HG03442 (cell line): ENCODE measurements around the gene WFDC9.
"Not testable (repeated sequence)": the region's sequence is repeated elsewhere in the genome, so short reads cannot be mapped to it uniquely, and the experiment has no call there.

Source experiments
- ATAC-seq: cut with Tn5 transposase; IDR thresholded peaks from one replicate; pipeline ENCODE4 v1.9.1; 2021; ENCODE audit warnings: mild to moderate bottlenecking, moderate library complexity; ENCODE audit not compliant: unreplicated experiment

The WFDC9 gene

GRCh38 chr20:45593498-45593897, 37.6 kb downstream of the WFDC9 start:
- no peak for ATAC-seq

- no peak for ATAC-seq
Measured at GRCh38 chr20:45592574-45593189, 38.4 kb downstream of the WFDC9 start.

- ATAC-seq = no peak
Measured at GRCh38 chr20:45589725-45590124, 41.4 kb downstream of the WFDC9 start.

GRCh38 chr20:45588800-45589199, 42.3 kb downstream of the WFDC9 start:
- no peak for ATAC-seq

- not testable (repeated sequence) for ATAC-seq
Measured at GRCh38 chr20:45585986-45586385, 45.1 kb downstream of the WFDC9 start.

- not testable (repeated sequence) for ATAC-seq
Measured at GRCh38 chr20:45584294-45584693, 46.8 kb downstream of the WFDC9 start.

GRCh38 chr20:45583502-45583901, 47.6 kb downstream of the WFDC9 start:
- no peak for ATAC-seq

GRCh38 chr20:45581702-45582101, 49.4 kb downstream of the WFDC9 start:
- ATAC-seq = no peak

GRCh38 chr20:45579184-45579583, 51.9 kb downstream of the WFDC9 start, which contains the start of gene WFDC8:
TSS of gene WFDC8 (minus strand) at chr20:45579284. CDS start at chr20:45579247, 37 bp downstream.
- no peak for ATAC-seq

- no peak for ATAC-seq
Measured at GRCh38 chr20:45578231-45578630, 52.9 kb downstream of the WFDC9 start.

- no peak for ATAC-seq
Measured at GRCh38 chr20:45576995-45577394, 54.1 kb downstream of the WFDC9 start.

- no peak for ATAC-seq
Measured at GRCh38 chr20:45575931-45576330, 55.2 kb downstream of the WFDC9 start.

GRCh38 chr20:45569650-45570049, 61.4 kb downstream of the WFDC9 start:
- not testable (repeated sequence) for ATAC-seq

- no peak for ATAC-seq
Measured at GRCh38 chr20:45564760-45565276, 66.3 kb downstream of the WFDC9 start.
